Vagina (tissue), 2 donors: ENCODE results near the gene SLC35B2. TPM values are rescaled to one million over a fixed set of nuclear protein-coding genes. Genes with fewer than 3 reads are reported as not detected.

Experiments
- DNase-seq, 2 donors: peaks; one replicate each; pipeline ENCODE4 v3.0.0-alpha.2; 2017; ENCODE audit errors: extremely low spot score in 2 of 2
- H3K27ac ChIP-seq: fragments of 200-600 bp; sonication (generic); one replicate; pipeline ENCODE4 v1.5.1; 2019
- H3K27me3 ChIP-seq: fragments of 200-600 bp; sonication (generic); one replicate; pipeline ENCODE4 v1.5.1; 2019
- H3K36me3 ChIP-seq, 2 donors: fragments of 200-600 bp; sonication (generic); one replicate each; pipeline ENCODE4 v1.5.1; 2017 to 2019
- H3K4me1 ChIP-seq: fragments of 200-600 bp; sonication (generic); one replicate; pipeline ENCODE4 v1.5.1; 2019
- H3K4me3 ChIP-seq, 2 donors: fragments of 200-600 bp; sonication (generic); 1 replicate in 1 of 2; 2 replicates in 1 of 2; pipeline ENCODE4 v1.5.1; 2016 to 2019
- H3K9me3 ChIP-seq: fragments of 200-600 bp; sonication (generic); one replicate; pipeline ENCODE4 v1.5.1; 2019
- CTCF ChIP-seq, 3 experiments: fragments of 450-650 bp in 2 of 3; fragments of 200-600 bp in 1 of 3; sonication (generic) in 1 of 3; IDR thresholded peaks; one replicate each; pipeline ENCODE4 v1.5.1; 2017 to 2019; ENCODE audit warnings: antibody characterized with exemption in 3 of 3, mild to moderate bottlenecking in 2 of 3, moderate library complexity in 2 of 3
- POLR2A ChIP-seq, 2 donors: fragments of 450-650 bp; IDR thresholded peaks; one replicate each; pipeline ENCODE4 v1.6.1; 2017; ENCODE audit warnings: antibody characterized with exemption in 2 of 2, mild to moderate bottlenecking in 2 of 2, moderate library complexity in 2 of 2
- POLR2AphosphoS5 ChIP-seq, 2 donors: sonication (generic); formaldehyde crosslinking; IDR thresholded peaks; one replicate each; pipeline ENCODE4 v1.9.0; 2017; ENCODE audit warnings: antibody characterized with exemption in 2 of 2, mild to moderate bottlenecking in 2 of 2, low read depth in 1 of 2; ENCODE audit not compliant: insufficient read depth in 1 of 2
- intact Hi-C: fragments of 100-400 bp; cut with DNase I; formaldehyde crosslinking; loops from one replicate; pipeline ENCODE4 v1.15.1; 2023
- total RNA-seq: library from RNA; depleted of rRNA; stranded (reverse); fragments of >200 nt; gene quantifications from one replicate; pipeline ENCODE4 v1.2.3, GENCODE V29; 2016

SLC35B2 gene
- total RNA-seq, 1 donor from 2014 or later = 19.6 TPM

GRCh38 chr6:44222486-44223318, 34.6 kb downstream of the SLC35B2 start:
- no peaks in the 10 kb centered on the region for H3K36me3 ChIP-seq
- TF ChIP-seq POLR2A (IDR thresholded peaks at IDR 0.05) = no peak
- no peak for TF ChIP-seq POLR2AphosphoS5 (IDR thresholded peaks at IDR 0.05; ENCODE audit: insufficient read depth in 1 of 2, low read depth in 1 of 2)
- no peak for TF ChIP-seq CTCF (IDR thresholded peaks at IDR 0.05)
- H3K4me3 ChIP-seq = peak overlapping the region; percentile 67 to 74
- H3K27me3 ChIP-seq = no peaks in the 10 kb centered on the region
- H3K4me1 ChIP-seq = peaks cover 90% of the 10 kb centered on the region
- H3K27ac ChIP-seq = peak overlapping the region; percentile 95
- peak in 1 of 2 donors; percentile 89 for DNase-seq
- no peaks in the 10 kb centered on the region for H3K9me3 ChIP-seq
- intact Hi-C loops = no loop called here

GRCh38 chr6:44221961-44222335, 35.4 kb downstream of the SLC35B2 start:
- Histone ChIP-seq H3K27me3 (no peaks in the 10 kb centered on the region), H3K36me3 (no peaks in the 10 kb centered on the region), H3K4me3 (peak overlapping the region; percentile 20 to 74), H3K27ac (peak overlapping the region; percentile 95), H3K9me3 (no peaks in the 10 kb centered on the region), H3K4me1 (peaks cover 90% of the 10 kb centered on the region)
- no peak for TF ChIP-seq POLR2AphosphoS5 (IDR thresholded peaks at IDR 0.05; ENCODE audit: insufficient read depth in 1 of 2, low read depth in 1 of 2)
- no peak for TF ChIP-seq CTCF (IDR thresholded peaks at IDR 0.05)
- TF ChIP-seq POLR2A (IDR thresholded peaks at IDR 0.05) = no peak
- intact Hi-C loops = no loop called here
- DNase-seq = no peak

- peak in 1 of 2 donors; percentile 95 for DNase-seq
- H3K4me3 ChIP-seq = peak overlapping the region; percentile 20 to 74
- TF ChIP-seq POLR2AphosphoS5 (IDR thresholded peaks at IDR 0.05; ENCODE audit: insufficient read depth in 1 of 2, low read depth in 1 of 2) (peak; percentile 70 to 80), CTCF (IDR thresholded peaks at IDR 0.05) (peak; percentile 44 to 65 (median 52)), POLR2A (IDR thresholded peaks at IDR 0.05) (no peak)
Measured at GRCh38 chr6:44221291-44221960, 35.9 kb downstream of the SLC35B2 start.

GRCh38 chr6:44220913-44221290, 36.4 kb downstream of the SLC35B2 start:
- Histone ChIP-seq H3K27me3 (no peaks in the 10 kb centered on the region), H3K4me1 (peaks cover 84% of the 10 kb centered on the region), H3K27ac (peak overlapping the region; percentile 95), H3K9me3 (no peaks in the 10 kb centered on the region), H3K36me3 (no peaks in the 10 kb centered on the region), H3K4me3 (peak overlapping the region in 1 of 2 donors; percentile 74)
- TF ChIP-seq POLR2A (IDR thresholded peaks at IDR 0.05) (no peak), CTCF (IDR thresholded peaks at IDR 0.05) (no peak), POLR2AphosphoS5 (IDR thresholded peaks at IDR 0.05; ENCODE audit: insufficient read depth in 1 of 2, low read depth in 1 of 2) (no peak)
- intact Hi-C loops = no loop called here
- no peak for DNase-seq

More at GRCh38 chr6:44221291-44221960, 35.9 kb downstream of the SLC35B2 start:
- H3K36me3 ChIP-seq = no peaks in the 10 kb centered on the region
- no peaks in the 10 kb centered on the region for H3K9me3 ChIP-seq
- no peaks in the 10 kb centered on the region for H3K27me3 ChIP-seq
- peak overlapping the region; percentile 95 for H3K27ac ChIP-seq
- H3K4me1 ChIP-seq = peaks cover 89% of the 10 kb centered on the region
- intact Hi-C loops = no loop called here
